Measurements from ENCODE around the gene ERBB4.

DNA sequence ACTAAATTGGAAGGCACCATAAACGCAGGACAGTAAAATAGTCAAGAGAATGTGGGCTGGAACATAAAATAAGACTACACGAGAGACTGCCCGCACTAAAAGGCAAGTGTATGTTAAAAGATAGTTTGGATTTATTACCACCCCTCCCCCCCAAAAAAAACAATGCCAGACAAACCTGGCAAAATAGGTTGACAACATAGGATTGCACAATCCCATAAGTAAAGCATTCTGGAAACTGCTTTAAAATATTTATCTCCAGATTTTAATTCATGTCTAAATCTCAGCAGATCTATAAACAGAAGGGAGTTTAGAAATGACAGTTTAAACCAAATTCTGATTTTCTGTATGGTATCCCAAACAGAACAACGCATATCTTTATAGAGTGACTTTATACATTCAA, 455.1 kb downstream of the ERBB4 start:
- TF ChIP-seq CTCF (IDR thresholded peaks at IDR 0.05): no peak
- TF ChIP-seq, protein P1, sequence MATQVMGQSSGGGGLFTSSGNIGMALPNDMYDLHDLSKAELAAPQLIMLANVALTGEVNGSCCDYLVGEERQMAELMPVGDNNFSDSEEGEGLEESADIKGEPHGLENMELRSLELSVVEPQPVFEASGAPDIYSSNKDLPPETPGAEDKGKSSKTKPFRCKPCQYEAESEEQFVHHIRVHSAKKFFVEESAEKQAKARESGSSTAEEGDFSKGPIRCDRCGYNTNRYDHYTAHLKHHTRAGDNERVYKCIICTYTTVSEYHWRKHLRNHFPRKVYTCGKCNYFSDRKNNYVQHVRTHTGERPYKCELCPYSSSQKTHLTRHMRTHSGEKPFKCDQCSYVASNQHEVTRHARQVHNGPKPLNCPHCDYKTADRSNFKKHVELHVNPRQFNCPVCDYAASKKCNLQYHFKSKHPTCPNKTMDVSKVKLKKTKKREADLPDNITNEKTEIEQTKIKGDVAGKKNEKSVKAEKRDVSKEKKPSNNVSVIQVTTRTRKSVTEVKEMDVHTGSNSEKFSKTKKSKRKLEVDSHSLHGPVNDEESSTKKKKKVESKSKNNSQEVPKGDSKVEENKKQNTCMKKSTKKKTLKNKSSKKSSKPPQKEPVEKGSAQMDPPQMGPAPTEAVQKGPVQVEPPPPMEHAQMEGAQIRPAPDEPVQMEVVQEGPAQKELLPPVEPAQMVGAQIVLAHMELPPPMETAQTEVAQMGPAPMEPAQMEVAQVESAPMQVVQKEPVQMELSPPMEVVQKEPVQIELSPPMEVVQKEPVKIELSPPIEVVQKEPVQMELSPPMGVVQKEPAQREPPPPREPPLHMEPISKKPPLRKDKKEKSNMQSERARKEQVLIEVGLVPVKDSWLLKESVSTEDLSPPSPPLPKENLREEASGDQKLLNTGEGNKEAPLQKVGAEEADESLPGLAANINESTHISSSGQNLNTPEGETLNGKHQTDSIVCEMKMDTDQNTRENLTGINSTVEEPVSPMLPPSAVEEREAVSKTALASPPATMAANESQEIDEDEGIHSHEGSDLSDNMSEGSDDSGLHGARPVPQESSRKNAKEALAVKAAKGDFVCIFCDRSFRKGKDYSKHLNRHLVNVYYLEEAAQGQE (IDR thresholded peaks at IDR 0.05; ENCODE audit: insufficient read depth in 1 of 2, low read depth in 2 of 2, low read length in 1 of 2): no peak
- TF ChIP-seq TCF7L2 (IDR thresholded peaks at IDR 0.05; ENCODE audit: low read depth, low read length): no peak
- no peak for TF ChIP-seq POLR2AphosphoS5 (IDR thresholded peaks at IDR 0.05; ENCODE audit: low read depth, low read length)
- no peak for TF ChIP-seq SIN3A (IDR thresholded peaks at IDR 0.05; ENCODE audit: borderline replicate concordance, insufficient read depth, low read depth, low read length)
